ENCODE measurements around the gene PPP1R3E. TPM values are rescaled to one million over a fixed set of nuclear protein-coding genes. Genes with fewer than 3 reads are reported as not detected.

The PPP1R3E gene
- total and polyA plus RNA-seq, 2 of the 13 experiments (the other 11 are each of a cell fraction or from before 2014, with no cell fraction given) = 16.5 to 26.5 TPM

DNA sequence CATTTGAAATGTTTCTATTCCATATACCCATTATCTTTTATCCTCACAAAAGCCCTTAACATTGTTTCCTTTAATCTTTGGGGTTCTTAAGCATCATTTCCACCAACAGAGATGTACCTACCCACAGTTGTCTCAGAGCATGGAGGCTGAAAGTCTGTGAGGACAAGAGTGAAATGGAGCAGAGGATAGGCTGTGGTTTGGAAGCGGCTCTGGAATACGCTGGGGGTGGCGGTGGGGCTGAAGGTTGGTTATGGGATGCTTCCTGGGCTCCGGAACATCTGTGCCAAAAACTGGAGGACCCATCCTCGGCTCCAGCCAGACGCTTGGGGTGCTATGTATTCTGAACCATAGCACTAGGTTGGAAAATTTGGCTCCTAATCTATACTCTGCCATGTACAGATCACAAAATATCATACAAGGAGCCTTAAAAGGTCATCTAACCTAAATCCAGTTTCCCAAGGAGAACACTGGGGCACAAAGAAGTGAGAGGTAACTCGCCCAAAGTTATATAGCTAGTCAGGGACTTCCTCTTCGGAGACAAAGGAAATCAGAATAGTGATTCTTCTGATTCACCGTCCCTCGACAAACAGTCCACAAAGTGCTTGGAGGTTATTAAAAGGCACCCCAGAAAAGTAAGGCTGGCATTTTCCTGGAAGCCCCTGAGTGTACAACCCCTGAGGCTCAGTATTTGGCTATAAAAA, 2.5 kb downstream of the PPP1R3E start (continued):
- TF ChIP-seq ZBTB14 (CRISPR knock-in tag; IDR thresholded peaks at IDR 0.05) (0 out of 2 replicates have a peak, but pooled peaks have one; percentile 22), ZNF264 (CRISPR knock-in tag; IDR thresholded peaks at IDR 0.05) (0 out of 2 replicates have a peak, but pooled peaks have one; percentile 35), NFATC3 (CRISPR knock-in tag; IDR thresholded peaks at IDR 0.05) (no peak), CHCHD3 (CRISPR knock-in tag; IDR thresholded peaks at IDR 0.05) (no peak), ZFP36L1 (CRISPR knock-in tag; IDR thresholded peaks at IDR 0.05) (0 out of 2 replicates have a peak, but pooled peaks have one; percentile 2), HDAC6 (IDR thresholded peaks at IDR 0.05; ENCODE audit: low read depth, low read length) (no peak), SATB2 (CRISPR knock-in tag; IDR thresholded peaks at IDR 0.05) (0 out of 2 replicates have a peak, but pooled peaks have one; percentile 47), SIN3A (IDR thresholded peaks at IDR 0.05; ENCODE audit: borderline replicate concordance, low read depth, low read length) (no peak), HDAC1 (CRISPR knock-in tag; IDR thresholded peaks at IDR 0.05) (no peak), ZNF230 (CRISPR knock-in tag; IDR thresholded peaks at IDR 0.05) (no peak), ZNF550 (CRISPR knock-in tag; IDR thresholded peaks at IDR 0.05; ENCODE audit: borderline replicate concordance) (no peak), SMAD1 (CRISPR knock-in tag; IDR thresholded peaks at IDR 0.05; ENCODE audit: borderline replicate concordance, low read depth) (0 out of 2 replicates have a peak, but pooled peaks have one; percentile 27), MYC (CRISPR knock-in tag; IDR thresholded peaks at IDR 0.05; ENCODE audit: borderline replicate concordance) (peak; percentile 44), ONECUT2 (CRISPR knock-in tag; IDR thresholded peaks at IDR 0.05) (no peak), CREBL2 (CRISPR knock-in tag; IDR thresholded peaks at IDR 0.05; ENCODE audit: borderline replicate concordance) (no peak), ESRRA (CRISPR knock-in tag; IDR thresholded peaks at IDR 0.05; ENCODE audit: low read depth) (no peak), ZBTB25 (CRISPR knock-in tag; IDR thresholded peaks at IDR 0.05) (no peak), MXD3 (CRISPR knock-in tag; IDR thresholded peaks at IDR 0.05) (no peak), ZNF747 (CRISPR knock-in tag; IDR thresholded peaks at IDR 0.05; ENCODE audit: borderline replicate concordance) (0 out of 2 replicates have a peak, but pooled peaks have one; percentile 23), NBN (conservative IDR thresholded peaks at IDR 0.05) (no peak), HMGXB4 (CRISPR knock-in tag; IDR thresholded peaks at IDR 0.05; ENCODE audit: borderline replicate concordance in 1 of 2, low read depth in 1 of 2) (peak in 1 of 2 experiments; percentile 5; a peak in 1 of 4 replicates)
- TF ChIP-seq, protein P1, sequence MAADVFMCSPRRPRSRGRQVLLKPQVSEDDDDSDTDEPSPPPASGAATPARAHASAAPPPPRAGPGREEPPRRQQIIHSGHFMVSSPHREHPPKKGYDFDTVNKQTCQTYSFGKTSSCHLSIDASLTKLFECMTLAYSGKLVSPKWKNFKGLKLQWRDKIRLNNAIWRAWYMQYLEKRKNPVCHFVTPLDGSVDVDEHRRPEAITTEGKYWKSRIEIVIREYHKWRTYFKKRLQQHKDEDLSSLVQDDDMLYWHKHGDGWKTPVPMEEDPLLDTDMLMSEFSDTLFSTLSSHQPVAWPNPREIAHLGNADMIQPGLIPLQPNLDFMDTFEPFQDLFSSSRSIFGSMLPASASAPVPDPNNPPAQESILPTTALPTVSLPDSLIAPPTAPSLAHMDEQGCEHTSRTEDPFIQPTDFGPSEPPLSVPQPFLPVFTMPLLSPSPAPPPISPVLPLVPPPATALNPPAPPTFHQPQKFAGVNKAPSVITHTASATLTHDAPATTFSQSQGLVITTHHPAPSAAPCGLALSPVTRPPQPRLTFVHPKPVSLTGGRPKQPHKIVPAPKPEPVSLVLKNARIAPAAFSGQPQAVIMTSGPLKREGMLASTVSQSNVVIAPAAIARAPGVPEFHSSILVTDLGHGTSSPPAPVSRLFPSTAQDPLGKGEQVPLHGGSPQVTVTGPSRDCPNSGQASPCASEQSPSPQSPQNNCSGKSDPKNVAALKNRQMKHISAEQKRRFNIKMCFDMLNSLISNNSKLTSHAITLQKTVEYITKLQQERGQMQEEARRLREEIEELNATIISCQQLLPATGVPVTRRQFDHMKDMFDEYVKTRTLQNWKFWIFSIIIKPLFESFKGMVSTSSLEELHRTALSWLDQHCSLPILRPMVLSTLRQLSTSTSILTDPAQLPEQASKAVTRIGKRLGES (CRISPR knock-in tag; IDR thresholded peaks at IDR 0.05; ENCODE audit: borderline replicate concordance) = no peak
